Superior temporal gyrus (tissue), 1 donor: ENCODE results near the gene RNU6-9.
"Not testable (repeated sequence)": the region's sequence is repeated elsewhere in the genome, so short reads cannot be mapped to it uniquely, and the experiment has no call there.

Experiments used
- DNase-seq: peaks from one replicate; pipeline ENCODE4 v3.0.0-alpha.2; 2016; ENCODE audit errors: extremely low spot score

Gene RNU6-9

DNA sequence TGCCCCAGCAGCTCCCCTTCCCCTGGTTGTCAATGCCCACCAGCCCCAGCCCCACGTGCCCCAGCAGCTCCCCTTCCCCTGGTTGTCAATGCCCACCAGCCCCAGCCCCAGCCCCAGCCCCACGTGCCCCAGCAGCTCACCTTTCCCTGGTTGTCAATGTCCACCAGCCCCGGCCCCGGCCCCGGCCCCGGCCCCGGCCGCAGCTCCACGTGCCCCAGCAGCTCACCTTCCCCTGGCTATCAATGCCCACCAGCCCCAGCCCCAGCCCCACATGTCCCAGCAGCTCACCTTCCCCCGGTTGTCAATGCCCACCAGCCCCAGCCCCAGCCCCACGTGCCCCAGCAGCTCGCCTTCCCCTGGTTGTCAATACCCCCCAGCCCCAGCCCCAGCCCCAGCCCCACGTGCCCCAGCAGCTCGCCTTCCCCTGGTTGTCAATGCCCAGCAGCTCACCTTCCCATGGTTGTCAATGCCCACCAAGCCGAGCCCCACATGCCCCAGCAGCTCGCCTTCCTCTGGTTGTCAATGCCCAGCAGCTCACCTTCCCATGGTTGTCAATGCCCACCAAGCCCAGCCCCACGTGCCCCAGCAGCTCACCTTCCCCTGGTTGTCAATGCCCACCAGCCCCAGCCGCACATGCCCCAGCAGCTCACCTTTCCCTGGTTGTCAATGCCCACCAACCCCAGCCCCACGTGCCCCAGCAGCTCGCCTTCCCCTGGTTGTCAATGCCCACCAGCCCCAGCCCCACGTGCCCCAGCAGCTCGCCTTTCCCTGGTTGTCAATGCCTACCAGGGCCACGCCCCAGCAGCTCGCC is 14.3 kb upstream of the RNU6-9 start:
- DNase-seq: not testable (repeated sequence)

DNA sequence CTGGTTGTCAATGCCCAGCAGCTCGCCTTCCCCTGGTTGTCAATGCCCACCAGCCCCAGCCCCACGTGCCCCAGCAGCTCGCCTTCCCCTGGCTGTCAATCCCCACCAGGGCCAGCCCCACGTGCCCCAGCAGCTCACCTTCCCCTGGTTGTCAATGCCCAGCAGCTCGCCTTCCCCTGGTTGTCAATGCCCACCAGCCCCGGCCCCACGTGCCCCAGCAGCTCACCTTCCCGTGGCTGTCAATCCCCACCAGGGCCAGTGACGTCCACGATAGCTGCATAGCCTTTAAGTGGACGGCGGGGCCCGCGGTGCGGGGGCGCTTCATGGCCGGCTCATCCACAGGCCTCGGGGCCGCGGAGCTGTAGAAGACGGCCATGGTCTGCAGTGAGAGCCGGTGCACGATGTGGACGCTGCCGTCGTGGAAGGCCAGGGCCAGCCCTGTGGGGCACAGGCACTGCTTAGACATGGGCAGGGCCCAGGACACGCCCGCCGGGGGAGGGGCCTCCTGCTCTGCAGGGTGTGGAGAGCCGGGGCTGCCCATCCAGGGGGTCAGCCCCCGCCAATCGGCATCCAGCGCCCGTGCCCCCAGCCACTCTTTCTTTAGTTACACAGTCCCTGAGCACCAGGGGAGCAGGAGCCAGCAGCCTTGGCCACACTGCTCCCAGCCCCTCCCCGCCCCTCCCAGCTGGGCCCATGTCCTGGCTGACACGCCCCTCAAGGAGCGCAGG is 13.4 kb upstream of the RNU6-9 start:
- no peak for DNase-seq

DNA sequence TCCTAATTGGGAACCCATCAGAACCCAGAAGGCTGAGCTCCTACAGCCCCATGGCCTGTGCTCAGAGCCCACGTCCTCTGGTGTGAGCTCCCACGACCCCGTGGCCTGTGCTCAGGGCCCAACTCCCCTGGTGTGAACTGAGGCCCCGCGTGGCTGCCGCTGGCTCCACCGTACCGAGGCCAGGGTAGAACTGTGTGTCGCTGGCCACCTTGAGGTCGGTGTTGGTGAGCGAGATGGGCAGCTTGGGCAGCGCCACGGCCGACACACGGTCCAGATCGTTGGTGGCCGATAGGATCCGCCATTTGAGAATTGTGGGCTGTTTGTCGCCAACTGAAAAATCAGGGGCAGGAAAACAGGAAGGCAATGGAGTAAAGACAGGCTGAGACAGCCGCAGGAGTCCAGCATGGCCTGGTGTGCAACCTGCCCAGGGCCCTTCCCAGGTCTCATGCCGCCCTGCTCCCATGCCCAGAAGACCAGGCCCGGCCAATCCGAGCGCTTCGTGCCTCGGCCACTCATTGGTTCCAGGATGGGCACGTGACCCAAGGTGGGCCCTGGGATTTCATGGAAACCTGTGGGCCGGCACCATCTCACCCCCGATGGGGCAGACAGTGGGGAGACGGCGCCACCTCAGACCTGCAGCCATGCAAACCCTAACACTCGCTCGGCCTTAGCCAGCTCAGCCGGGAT is 11.8 kb upstream of the RNU6-9 start:
- no peak for DNase-seq

GRCh38 chr19:882871-883497 is 10.3 kb upstream of the RNU6-9 start:
- DNase-seq: no peak

DNA sequence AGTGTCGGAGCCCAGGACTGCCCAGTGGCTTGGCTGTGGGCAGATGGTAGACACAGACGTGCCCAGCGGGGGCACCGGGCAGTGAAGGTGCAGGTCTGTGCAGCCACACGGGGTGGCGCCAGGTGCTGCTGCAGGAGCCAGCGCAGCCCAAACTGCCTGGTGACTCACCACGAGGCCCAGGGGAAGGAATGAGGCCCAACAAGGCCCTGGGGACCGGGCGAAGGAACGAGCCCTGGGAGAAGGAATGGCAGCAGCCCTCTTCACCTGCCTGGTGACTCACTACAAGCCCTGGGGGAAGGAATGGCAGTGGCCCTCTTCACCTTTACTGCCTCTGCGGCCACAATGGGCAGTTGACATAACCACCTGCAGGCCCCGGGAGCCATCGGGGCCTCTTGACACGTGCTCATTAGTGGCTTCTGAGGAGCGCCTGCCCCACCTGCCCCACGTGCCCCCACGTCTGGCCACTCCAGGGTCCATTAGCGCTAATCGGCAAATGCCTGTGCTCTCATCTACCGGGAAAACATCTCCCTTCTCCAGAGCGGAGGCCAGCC is 9.5 kb upstream of the RNU6-9 start:
- no peak for DNase-seq

DNA sequence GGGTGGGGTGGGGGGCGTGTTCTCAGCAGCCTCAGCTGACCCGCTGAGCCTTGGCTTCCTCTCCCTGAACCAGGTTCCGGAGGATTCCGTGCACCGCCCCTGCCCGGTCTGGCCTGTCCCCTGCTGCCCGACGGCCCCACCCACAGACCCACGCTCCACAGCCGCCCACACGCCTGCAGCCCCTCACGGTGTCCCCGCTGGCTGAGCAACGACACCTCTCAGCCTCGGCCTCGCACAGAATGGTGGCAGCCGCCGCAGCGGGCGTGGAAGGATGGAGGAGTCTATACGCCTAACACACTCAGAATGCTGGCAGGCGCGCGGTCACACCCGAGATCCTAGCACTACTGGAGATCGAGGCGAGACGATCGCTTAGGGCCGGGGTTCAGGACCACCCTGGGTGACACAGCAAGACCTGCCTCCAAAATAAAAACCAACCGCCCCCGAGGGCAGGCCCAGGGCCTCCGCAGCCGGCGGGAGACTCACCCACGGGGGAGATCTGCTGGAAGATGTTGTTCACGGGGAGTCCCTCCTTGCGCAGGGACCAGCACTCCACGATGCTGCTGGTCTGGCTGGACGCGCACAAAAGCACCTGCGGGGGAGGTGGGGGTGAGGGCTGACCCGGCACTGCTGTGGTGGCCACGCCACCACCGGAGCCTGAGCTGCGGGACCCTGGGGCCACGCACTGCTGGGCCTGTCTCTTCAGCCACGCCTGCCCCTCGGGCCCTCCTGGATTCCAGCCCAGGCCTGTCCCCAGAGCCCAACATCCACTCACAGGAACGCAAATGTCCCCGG is 8.7 kb upstream of the RNU6-9 start:
- DNase-seq: no peak

- no peak for DNase-seq
These were observed 7.6 kb upstream of the RNU6-9 start for GRCh38 chr19:885536-886224.

DNA sequence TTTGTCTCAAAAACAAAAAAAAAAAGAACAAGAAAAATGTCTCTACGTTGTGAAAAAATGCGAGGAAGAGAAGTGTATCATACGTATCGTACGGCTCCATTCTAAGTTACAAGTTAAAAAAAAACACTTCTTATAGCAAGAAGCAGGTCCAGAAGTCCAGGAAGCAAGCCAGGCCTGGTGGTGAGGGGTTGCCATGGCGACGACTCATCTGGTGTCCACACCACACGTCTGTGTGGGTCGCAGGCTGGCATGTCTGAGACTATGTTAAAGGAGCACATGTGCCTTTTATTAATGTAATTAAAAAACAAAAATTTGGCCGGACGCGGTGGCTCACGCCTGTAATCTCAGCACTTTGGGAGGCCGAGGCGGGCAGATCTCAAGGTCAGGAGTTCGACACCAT is 6.2 kb upstream of the RNU6-9 start:
- DNase-seq: peak; percentile 59

DNA sequence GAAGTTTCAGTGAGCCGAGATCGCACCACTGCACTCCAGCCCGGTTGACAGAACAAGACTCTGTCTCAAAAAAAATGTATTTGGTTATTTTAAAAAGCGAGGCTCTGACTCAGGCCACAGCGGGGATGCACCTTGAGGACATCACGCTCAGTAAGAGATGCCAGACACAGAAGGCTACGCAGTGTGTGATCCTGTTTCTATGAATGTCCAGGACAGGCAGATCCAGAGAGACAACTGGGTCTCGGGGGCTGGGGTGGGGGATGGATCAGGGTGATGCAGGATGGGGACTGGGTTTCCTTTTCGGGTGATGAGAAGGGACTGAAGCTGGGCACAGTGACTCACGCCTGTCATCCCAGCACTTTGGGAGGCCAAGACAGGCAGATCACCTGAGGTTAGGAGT is 5.7 kb upstream of the RNU6-9 start:
- DNase-seq: no peak

DNA sequence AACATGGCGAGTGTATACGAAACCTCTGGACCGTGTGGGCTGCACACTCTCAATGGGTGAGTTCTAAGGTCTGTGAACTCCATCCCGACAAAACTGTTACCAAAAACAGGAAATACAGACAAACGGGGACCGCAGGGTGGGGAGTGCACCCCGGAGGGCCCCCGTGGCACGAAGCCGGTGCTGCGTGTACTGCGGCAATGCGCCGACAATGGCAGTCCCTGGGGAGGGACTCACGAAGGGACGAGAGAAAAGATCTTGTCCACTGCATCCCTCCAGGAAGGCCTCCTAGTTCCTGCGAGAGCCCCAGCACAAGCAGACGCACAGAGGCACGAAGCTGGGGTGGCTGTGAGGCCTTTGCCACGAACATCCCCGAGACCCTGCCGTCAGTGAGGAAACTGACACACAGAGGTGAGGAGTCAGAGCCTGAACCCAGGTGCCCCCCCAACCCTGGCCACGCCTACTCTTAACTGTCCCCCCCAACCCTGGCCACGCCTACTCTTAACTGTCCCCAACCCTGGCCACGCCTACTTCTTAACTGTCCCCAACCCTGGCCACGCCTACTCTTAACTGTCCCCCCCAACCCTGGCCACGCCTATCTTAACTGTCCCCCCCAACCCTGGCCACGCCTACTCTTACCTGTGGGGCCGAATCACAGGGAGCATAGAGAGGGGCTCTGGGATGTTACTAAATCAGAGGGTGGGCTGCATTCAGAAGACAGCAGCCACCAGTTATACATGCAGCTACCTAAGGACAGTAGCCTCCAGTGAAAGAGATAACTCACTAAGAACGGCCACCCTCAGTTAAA is 4.5 kb upstream of the RNU6-9 start:
- DNase-seq: no peak

- DNase-seq: no peak
These were observed 3.5 kb upstream of the RNU6-9 start for GRCh38 chr19:889662-890295.

DNA sequence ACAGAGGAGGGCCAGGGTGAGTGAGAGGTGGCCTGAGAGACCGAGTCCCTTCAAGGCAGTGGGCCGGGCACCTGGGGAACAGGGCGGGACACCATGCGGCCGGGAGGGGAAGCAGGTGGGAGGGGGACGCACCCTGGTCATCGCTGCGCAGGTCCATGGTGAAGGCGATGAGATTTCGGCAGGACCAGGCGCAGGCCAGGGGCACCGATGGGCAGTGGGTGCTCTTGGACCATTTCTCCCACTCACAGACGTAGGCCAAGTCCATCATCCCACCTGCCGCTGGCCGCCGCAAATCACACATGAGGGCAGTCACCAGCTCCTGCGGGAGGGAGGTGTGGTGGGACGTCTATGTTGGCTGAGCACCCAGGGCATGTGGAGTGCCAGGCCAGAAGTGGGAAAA is 2.5 kb upstream of the RNU6-9 start:
- DNase-seq: no peak

DNA sequence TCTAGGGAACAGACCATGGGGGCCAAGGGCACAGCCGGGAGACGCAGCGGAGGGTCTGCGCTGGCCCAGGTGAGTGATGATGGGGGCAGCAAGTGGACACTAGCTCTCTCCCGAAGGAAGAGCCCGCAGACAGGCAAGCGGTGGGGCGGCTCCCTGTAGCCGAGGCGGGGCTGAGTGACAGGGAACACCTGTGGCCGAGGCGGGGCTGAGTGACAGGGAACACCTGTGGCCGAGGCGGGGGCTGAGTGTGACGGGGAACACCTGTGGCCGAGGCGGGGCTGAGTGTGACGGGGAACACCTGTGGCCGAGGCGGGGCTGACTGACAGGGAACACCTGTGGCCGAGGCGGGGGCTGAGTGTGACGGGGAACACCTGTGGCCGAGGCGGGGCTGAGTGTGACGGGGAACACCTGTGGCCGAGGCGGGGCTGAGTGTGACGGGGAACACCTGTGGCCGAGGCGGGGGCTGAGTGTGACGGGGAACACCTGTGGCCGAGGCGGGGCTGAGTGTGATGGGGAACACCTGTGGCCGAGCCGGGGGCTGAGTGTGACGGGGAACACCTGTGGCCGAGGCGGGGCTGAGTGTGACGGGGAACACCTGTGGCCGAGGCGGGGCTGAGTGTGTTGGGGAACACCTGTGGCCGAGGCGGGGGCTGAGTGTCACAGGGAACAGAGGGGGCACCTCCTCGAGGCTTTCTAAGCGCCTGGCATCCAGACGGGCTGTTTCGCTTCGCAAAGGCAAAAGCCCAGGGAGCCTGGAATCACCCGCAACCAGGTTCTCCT is 1.7 kb upstream of the RNU6-9 start:
- DNase-seq: not testable (repeated sequence)

- DNase-seq: no peak
These were observed 916 bp upstream of the RNU6-9 start for GRCh38 chr19:892243-892893.

DNA sequence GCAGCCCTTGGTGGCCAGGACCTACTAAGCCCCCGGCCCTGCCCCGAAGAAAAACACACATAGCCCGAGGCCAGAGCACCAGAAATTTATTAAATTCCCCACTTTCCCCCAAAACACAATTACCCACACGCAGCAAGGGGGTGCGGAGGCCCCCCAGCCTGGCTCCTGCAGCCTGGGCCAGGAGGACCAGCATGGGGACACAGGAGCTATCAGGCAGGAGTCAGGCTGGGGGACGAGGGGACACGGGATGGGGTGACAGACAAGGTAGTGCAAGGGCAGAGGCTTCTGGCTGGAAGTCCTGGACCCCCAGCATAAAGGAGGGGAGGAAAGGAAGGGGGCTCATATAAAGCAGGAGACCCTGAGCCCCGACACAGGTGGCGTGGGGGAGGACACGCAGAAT is 3.1 kb downstream of the RNU6-9 start:
- DNase-seq: no peak

DNA sequence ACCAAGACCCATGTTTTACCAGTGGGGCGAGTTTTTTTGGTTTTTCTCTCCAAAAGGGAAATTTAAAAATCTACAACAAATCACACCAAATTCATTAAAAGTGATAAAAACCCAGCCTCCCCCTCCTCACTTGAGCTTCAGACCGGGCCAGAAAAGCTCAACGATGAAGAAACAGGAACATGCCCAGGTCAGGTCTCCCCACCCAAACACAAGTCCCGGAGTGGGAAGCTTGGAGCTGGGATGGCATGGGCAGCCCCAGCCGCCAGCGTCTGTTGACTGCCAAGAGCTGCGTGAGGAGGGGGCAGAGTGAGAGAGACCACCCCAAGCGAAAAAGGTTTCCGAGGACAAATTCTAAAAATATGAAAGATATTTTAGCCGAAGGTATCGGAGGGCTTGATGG is 3.7 kb downstream of the RNU6-9 start:
- no peak for DNase-seq

DNA sequence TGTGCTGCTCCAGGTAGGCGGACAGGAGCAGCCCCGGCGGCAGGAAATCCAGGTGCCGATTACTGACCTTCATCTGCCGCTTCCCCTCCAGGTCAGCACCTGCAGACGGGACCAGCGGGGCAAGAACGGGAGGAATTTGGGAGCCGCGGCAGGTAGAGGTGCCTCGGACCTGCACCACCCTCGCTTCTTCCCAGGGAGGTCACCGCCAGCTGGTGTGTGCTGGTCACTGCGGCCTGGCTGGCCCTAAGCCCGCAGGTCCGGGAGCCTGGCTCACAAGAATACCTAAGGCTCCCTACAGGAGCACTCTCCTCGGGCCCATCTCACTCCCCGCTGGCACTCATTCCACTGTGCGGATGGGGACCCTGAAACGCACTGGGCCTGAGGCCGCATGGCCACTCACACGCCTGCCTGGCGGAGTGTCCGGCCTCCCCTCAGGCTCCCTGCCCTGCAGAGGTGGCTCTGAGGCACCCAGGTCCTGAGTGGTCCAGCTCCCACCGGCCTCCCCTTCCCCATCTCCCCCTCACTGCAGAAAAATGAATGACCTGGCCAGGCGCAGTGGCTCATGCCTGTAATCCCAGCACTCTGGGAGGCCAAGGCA is 4.3 kb downstream of the RNU6-9 start:
- no peak for DNase-seq
